Measurements from ENCODE around the gene ST7L. TPM values are rescaled to one million over a fixed set of nuclear protein-coding genes. Genes with fewer than 3 reads are reported as not detected.
A peak's percentile ranks its signal among the peaks of the same experiment; 100 is the strongest.

ST7L gene
- total RNA-seq, 1 experiment from 2014 or later: 17.5 TPM

- H3K36me3 ChIP-seq (ENCODE audit: low read depth, low read length): peaks cover 12% of the 10 kb centered on the region
- peaks cover 22% of the 10 kb centered on the region for H3K4me1 ChIP-seq (ENCODE audit: insufficient read depth, low read length)
- DNase-seq: no peak
- H3F3A ChIP-seq (ENCODE audit: low read length, unreplicated experiment): no peaks in the 10 kb centered on the region
- peaks cover 27% of the 10 kb centered on the region for H4K20me1 ChIP-seq (ENCODE audit: low read length)
- TF ChIP-seq EZH2phosphoT487 (IDR thresholded peaks at IDR 0.05; ENCODE audit: borderline replicate concordance, low read length) (no peak), EZH2 (IDR thresholded peaks at IDR 0.05; ENCODE audit: low read length, unreplicated experiment) (no peak), CTCF (conservative IDR thresholded peaks at IDR 0.05; ENCODE audit: low read depth, low read length) (no peak)
- no peaks in the 10 kb centered on the region for H3K9me3 ChIP-seq (ENCODE audit: low read length)
- ATAC-seq: no peak
- H3K4me2 ChIP-seq (ENCODE audit: low read length): peak overlapping the region; percentile 97
- BruUV-seq (replicated peaks): no TSS peak
- peaks cover 94% of the 10 kb centered on the region for H3K79me2 ChIP-seq (ENCODE audit: low read length)
- H3K9ac ChIP-seq (ENCODE audit: low read length): peak overlapping the region; percentile 99
- H3K27ac ChIP-seq (ENCODE audit: low read length): peak overlapping the region; percentile 93
- peak overlapping the region; percentile 90 for H3K4me3 ChIP-seq (ENCODE audit: low read length)
- peak overlapping the region; percentile 96 for H2AFZ ChIP-seq (ENCODE audit: low read length)
- H3K27me3 ChIP-seq (ENCODE audit: low read length): no peaks in the 10 kb centered on the region
- POLR2A ChIA-PET (ENCODE audit: unreplicated experiment): interaction anchor here (0.6 to 1.1 kb wide), 2 partner anchors 223 to 224 kb away, joined by 3 to 10 read pairs; no protein-coding TSS in a partner anchor
- H3K9me2 ChIP-seq (replicated peaks; ENCODE audit: low read length): no peaks in the 10 kb centered on the region
- CTCF ChIA-PET: interaction anchor here (1.1 kb wide), 1 partner anchor 116 kb away, joined by 3 read pairs; no protein-coding TSS in a partner anchor
- intact Hi-C loops (cut with micrococcal nuclease): no loop called here
These were observed 724 bp downstream of the ST7L start for GRCh38 chr1:112618114-112618720.

- no peak overlapping the region for H3K4me3 ChIP-seq (ENCODE audit: low read length)
- POLR2A ChIA-PET (ENCODE audit: unreplicated experiment): interaction anchor here (0.7 kb wide), 1 partner anchor 113 kb away, joined by 3 read pairs; no protein-coding TSS in a partner anchor
- H3K79me2 ChIP-seq (ENCODE audit: low read length): peaks cover 67% of the 10 kb centered on the region
- DNase-seq (peak; percentile 63), ATAC-seq (0 out of 2 replicates have a peak, but pooled peaks have one; percentile 14)
- no peaks in the 10 kb centered on the region for H3K9me2 ChIP-seq (replicated peaks; ENCODE audit: low read length)
- CTCF ChIA-PET: interaction anchor here (0.6 to 1.1 kb wide), 2 partner anchors 113 to 219 kb away, joined by 5 read pairs; no protein-coding TSS in a partner anchor
- intact Hi-C loops (cut with micrococcal nuclease): loop anchor here (1.0 to 2.0 kb wide), 4 partner anchors 70 to 220 kb away; no protein-coding TSS in a partner anchor
- no peak overlapping the region for H3K4me2 ChIP-seq (ENCODE audit: low read length)
- H3K27ac ChIP-seq (ENCODE audit: low read length): no peak overlapping the region
- peaks cover 37% of the 10 kb centered on the region for H3K36me3 ChIP-seq (ENCODE audit: low read depth, low read length)
- H3K4me1 ChIP-seq (ENCODE audit: insufficient read depth, low read length): peaks cover 15% of the 10 kb centered on the region; the same call in 1 of the 2 replicates
- no peak overlapping the region for H2AFZ ChIP-seq (ENCODE audit: low read length)
- no peaks in the 10 kb centered on the region for H3K9me3 ChIP-seq (ENCODE audit: low read length)
- peak; percentile 76 for TF ChIP-seq CTCF (conservative IDR thresholded peaks at IDR 0.05; ENCODE audit: low read depth, low read length)
- TF ChIP-seq EZH2 (IDR thresholded peaks at IDR 0.05; ENCODE audit: low read length, unreplicated experiment): no peak
- no peak for TF ChIP-seq EZH2phosphoT487 (IDR thresholded peaks at IDR 0.05; ENCODE audit: borderline replicate concordance, low read length)
- H3F3A ChIP-seq (ENCODE audit: low read length, unreplicated experiment): no peaks in the 10 kb centered on the region
- H3K27me3 ChIP-seq (ENCODE audit: low read length): no peaks in the 10 kb centered on the region
- H3K9ac ChIP-seq (ENCODE audit: low read length): no peak overlapping the region
- no TSS peak for BruUV-seq (replicated peaks)
- H4K20me1 ChIP-seq (ENCODE audit: low read length): no peaks in the 10 kb centered on the region
These were observed 4.4 kb downstream of the ST7L start for GRCh38 chr1:112614460-112615065.

Data from PC-3 (cell line).